SK-N-SH (cell line): ENCODE results near the gene RRM2. TPM values are rescaled to one million over a fixed set of nuclear protein-coding genes. Genes with fewer than 3 reads are reported as not detected.

Experiments used
- CTCF ChIA-PET: fragments of 300-600, 350-600 bp; formaldehyde crosslinking; extraction: SDS; loops from one replicate; lab custom pipeline; 2021; lab: Yijun Ruan, JAX
- POLR2A ChIA-PET: fragments of 350-600 bp; sonication (Branson Sonifier 250); formaldehyde crosslinking; extraction: SDS; loops from one replicate; lab custom pipeline; 2020; ENCODE audit warnings: antibody characterized with exemption, inconsistent platforms; lab: Yijun Ruan, JAX
- DNase-seq: peaks from one replicate; pipeline ENCODE4 v3.0.0; 2012
- H2AFZ ChIP-seq: fragments of 200-600 bp; sonication (generic); 2 replicates; pipeline ENCODE4 v1.8.1; 2016; ENCODE audit warnings: antibody characterized with exemption, mild to moderate bottlenecking, low read depth
- H3F3A ChIP-seq: fragments of 200-600 bp; sonication (generic); replicated peaks from 2 replicates; pipeline ENCODE3; 2016; ENCODE audit warnings: antibody characterized with exemption, mild to moderate bottlenecking; ENCODE audit not compliant: insufficient read depth
- H3K27ac ChIP-seq, 2 experiments: fragments of 200-500 bp in 1 of 2; fragments of 200-600 bp in 1 of 2; sonication (Bioruptor generic) in 1 of 2; sonication (generic), shearing (Covaris generic) in 1 of 2; 2 replicates each; pipeline versions ENCODE4 v1.5.1 to v1.6.1; 2014 to 2016; ENCODE audit warnings: low read depth in 2 of 2, inconsistent platforms in 1 of 2, low read length in 1 of 2, mild to moderate bottlenecking in 1 of 2, mixed read lengths in 1 of 2
- H3K27me3 ChIP-seq: fragments of 200-600 bp; sonication (generic), shearing (Covaris generic); 2 replicates; pipeline ENCODE4 v1.6.1; 2016; ENCODE audit warnings: mixed run types; ENCODE audit not compliant: insufficient read depth
- H3K36me3 ChIP-seq, 2 experiments: fragments of 200-500 bp in 1 of 2; fragments of 200-600 bp in 1 of 2; sonication (Bioruptor generic) in 1 of 2; sonication (generic) in 1 of 2; replicated peaks in 1 of 2; 2 replicates each; pipeline versions ENCODE3 to v1.5.1; 2014 to 2016; ENCODE audit warnings: low read length in 1 of 2, mild to moderate bottlenecking in 1 of 2; ENCODE audit not compliant: insufficient read depth in 2 of 2, control insufficient read depth in 1 of 2
- H3K4me1 ChIP-seq, 2 experiments: fragments of 200-500 bp in 1 of 2; fragments of 200-600 bp in 1 of 2; sonication (Bioruptor generic) in 1 of 2; sonication (generic), shearing (Covaris generic) in 1 of 2; 2 replicates each; pipeline versions ENCODE4 v1.5.1 to v1.6.1; 2014 to 2016; ENCODE audit warnings: low read depth in 1 of 2, low read length in 1 of 2, mixed run types in 1 of 2; ENCODE audit not compliant: insufficient read depth in 2 of 2, control insufficient read depth in 1 of 2
- H3K4me2 ChIP-seq: fragments of 200-600 bp; sonication (generic), shearing (Covaris generic); 2 replicates; pipeline ENCODE4 v1.6.1; 2017; ENCODE audit warnings: mixed run types
- H3K4me3 ChIP-seq, 2 experiments: fragments of 200-500 bp in 1 of 2; fragments of 200-600 bp in 1 of 2; sonication (Bioruptor generic) in 1 of 2; sonication (generic), shearing (Covaris generic) in 1 of 2; 2 replicates each; pipeline versions ENCODE4 v1.5.1 to v1.8.1; 2014 to 2016; ENCODE audit warnings: low read depth in 2 of 2, inconsistent platforms in 1 of 2, low read length in 1 of 2, mild to moderate bottlenecking in 1 of 2, mixed read lengths in 1 of 2, moderate library complexity in 1 of 2
- H3K79me2 ChIP-seq: fragments of 200-600 bp; sonication (generic); 2 replicates; pipeline ENCODE4 v1.8.1; 2017; ENCODE audit warnings: mild to moderate bottlenecking; ENCODE audit not compliant: insufficient read depth
- H3K9ac ChIP-seq: fragments of 200-600 bp; sonication (generic); 2 replicates; pipeline ENCODE4 v1.6.1; 2017; ENCODE audit warnings: mixed run types
- H3K9me2 ChIP-seq: fragments of 200-600 bp; sonication (generic); 2 replicates; pipeline ENCODE4 v1.6.1; 2017; ENCODE audit warnings: mixed run types
- H3K9me3 ChIP-seq: fragments of 200-600 bp; sonication (generic); 2 replicates; pipeline ENCODE4 v1.6.1; 2017; ENCODE audit warnings: mixed run types, mild to moderate bottlenecking, moderate library complexity
- H4K20me1 ChIP-seq: fragments of 200-600 bp; sonication (generic); 2 replicates; pipeline ENCODE4 v1.6.1; 2017; ENCODE audit warnings: mild to moderate bottlenecking, mixed run types; ENCODE audit not compliant: insufficient read depth
- CHD2 ChIP-seq: fragments of 150-350 bp; IDR thresholded peaks from 2 replicates; pipeline ENCODE4 v1.6.1; 2018; ENCODE audit warnings: low read length; ENCODE audit not compliant: partially characterized antibody
- ELF1 ChIP-seq: IDR thresholded peaks from 2 replicates; pipeline ENCODE4 v1.4.0; 2012
- EZH2phosphoT487 ChIP-seq: fragments of 200-600 bp; sonication (generic); IDR thresholded peaks from 2 replicates; pipeline ENCODE4 v1.6.1; 2017; ENCODE audit warnings: low read depth, mixed run types, mild to moderate bottlenecking, antibody characterized with exemption, moderate library complexity, borderline replicate concordance
- FOXM1 ChIP-seq: IDR thresholded peaks from 2 replicates; pipeline ENCODE4 v1.4.0; 2012; ENCODE audit warnings: low read depth, mild to moderate bottlenecking
- GATA2 ChIP-seq: sonication (generic); formaldehyde crosslinking; IDR thresholded peaks from 2 replicates; pipeline ENCODE4 v1.5.0; 2020; ENCODE audit warnings: mild to moderate bottlenecking, missing genetic modification reagents
- JUND ChIP-seq: IDR thresholded peaks from 2 replicates; pipeline ENCODE4 v1.4.0; 2012
- RAD21 ChIP-seq: IDR thresholded peaks from 2 replicates; pipeline ENCODE4 v1.6.1; 2012; ENCODE audit warnings: mild to moderate bottlenecking, low read length
- RXRA ChIP-seq: IDR thresholded peaks from 2 replicates; pipeline ENCODE4 v1.4.0; 2012; ENCODE audit warnings: low read depth, mild to moderate bottlenecking, borderline replicate concordance
- SMC3 ChIP-seq: IDR thresholded peaks from 2 replicates; pipeline ENCODE4 v1.6.1; 2012; ENCODE audit warnings: low read depth, low read length, improper control_type of control experiment
- TEAD4 ChIP-seq: IDR thresholded peaks from 2 replicates; pipeline ENCODE4 v1.4.0; 2012; ENCODE audit warnings: mild to moderate bottlenecking, borderline replicate concordance; ENCODE audit not compliant: insufficient read depth
- YY1 ChIP-seq: IDR thresholded peaks from 2 replicates; pipeline ENCODE4 v1.4.0; 2012; ENCODE audit warnings: low read depth, mild to moderate bottlenecking
- ZBTB33 ChIP-seq: IDR thresholded peaks from 2 replicates; pipeline ENCODE4 v1.4.0; 2012; ENCODE audit warnings: low read depth, borderline replicate concordance
- WGBS: methylation state at CpG from one replicate; pipeline ENCODE4 v1.1.6; 2017; ENCODE audit warnings: low lambda C conversion rate; 5-methylcytosine and 5-hydroxymethylcytosine counted together
- polyA plus RNA-seq, 3 experiments: library from polyadenylated mRNA; depleted of rRNA; stranded (reverse); fragments of >200 nt; gene quantifications; 2 replicates each; pipeline ENCODE4 v1.2.3, GENCODE V29; 2012
- TF ChIP-seq, protein P1 (sequence below): fragments of 200-600 bp; sonication (generic); IDR thresholded peaks from 2 replicates; pipeline ENCODE4 v1.6.1; 2017; ENCODE audit warnings: antibody characterized with exemption, mild to moderate bottlenecking, moderate library complexity
- TF ChIP-seq, protein P2 (sequence below): IDR thresholded peaks from 2 replicates; pipeline ENCODE4 v1.6.1; 2012; ENCODE audit warnings: mild to moderate bottlenecking, low read depth, low read length, moderate library complexity
- TF ChIP-seq, protein P3 (sequence below): IDR thresholded peaks from 2 replicates; pipeline ENCODE4 v1.4.0; 2012; ENCODE audit warnings: low read depth

RRM2 gene
- polyA plus RNA-seq, 1 of the 3 experiments (the other 2 are of a cell fraction): 38.9 TPM

- Histone ChIP-seq H3K4me1 (peaks cover 0 to 2% of the 10 kb centered on the region in 2 experiments; a peak in 1 of 4 replicates), H3K9me2 (no peaks in the 10 kb centered on the region), H3K79me2 (no peaks in the 10 kb centered on the region), H3K9me3 (no peaks in the 10 kb centered on the region), H4K20me1 (no peaks in the 10 kb centered on the region; the same call in 1 of the 2 replicates), H3F3A (peaks cover 10% of the 10 kb centered on the region), H2AFZ (no peak overlapping the region), H3K27ac (no peak overlapping the region), H3K36me3 (no peaks in the 10 kb centered on the region), H3K4me3 (no peak overlapping the region), H3K27me3 (no peaks in the 10 kb centered on the region), H3K4me2 (no peak overlapping the region), H3K9ac (no peak overlapping the region)
- WGBS: 87% methylated on average over 30 of the region's 32 CpGs
- CTCF ChIA-PET: interaction anchor here (0.6 to 24.5 kb wide), 37 partner anchors 13 to 539 kb away, joined by 3 to 403 read pairs (median 4); partner anchors contain the start of genes HPCAL1 and RRM2
- TF ChIP-seq RAD21 (peak; percentile 74), SMC3 (peak; percentile 71)
- TF ChIP-seq, protein P1, sequence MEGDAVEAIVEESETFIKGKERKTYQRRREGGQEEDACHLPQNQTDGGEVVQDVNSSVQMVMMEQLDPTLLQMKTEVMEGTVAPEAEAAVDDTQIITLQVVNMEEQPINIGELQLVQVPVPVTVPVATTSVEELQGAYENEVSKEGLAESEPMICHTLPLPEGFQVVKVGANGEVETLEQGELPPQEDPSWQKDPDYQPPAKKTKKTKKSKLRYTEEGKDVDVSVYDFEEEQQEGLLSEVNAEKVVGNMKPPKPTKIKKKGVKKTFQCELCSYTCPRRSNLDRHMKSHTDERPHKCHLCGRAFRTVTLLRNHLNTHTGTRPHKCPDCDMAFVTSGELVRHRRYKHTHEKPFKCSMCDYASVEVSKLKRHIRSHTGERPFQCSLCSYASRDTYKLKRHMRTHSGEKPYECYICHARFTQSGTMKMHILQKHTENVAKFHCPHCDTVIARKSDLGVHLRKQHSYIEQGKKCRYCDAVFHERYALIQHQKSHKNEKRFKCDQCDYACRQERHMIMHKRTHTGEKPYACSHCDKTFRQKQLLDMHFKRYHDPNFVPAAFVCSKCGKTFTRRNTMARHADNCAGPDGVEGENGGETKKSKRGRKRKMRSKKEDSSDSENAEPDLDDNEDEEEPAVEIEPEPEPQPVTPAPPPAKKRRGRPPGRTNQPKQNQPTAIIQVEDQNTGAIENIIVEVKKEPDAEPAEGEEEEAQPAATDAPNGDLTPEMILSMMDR: peak; percentile 65
- TF ChIP-seq, protein P2, sequence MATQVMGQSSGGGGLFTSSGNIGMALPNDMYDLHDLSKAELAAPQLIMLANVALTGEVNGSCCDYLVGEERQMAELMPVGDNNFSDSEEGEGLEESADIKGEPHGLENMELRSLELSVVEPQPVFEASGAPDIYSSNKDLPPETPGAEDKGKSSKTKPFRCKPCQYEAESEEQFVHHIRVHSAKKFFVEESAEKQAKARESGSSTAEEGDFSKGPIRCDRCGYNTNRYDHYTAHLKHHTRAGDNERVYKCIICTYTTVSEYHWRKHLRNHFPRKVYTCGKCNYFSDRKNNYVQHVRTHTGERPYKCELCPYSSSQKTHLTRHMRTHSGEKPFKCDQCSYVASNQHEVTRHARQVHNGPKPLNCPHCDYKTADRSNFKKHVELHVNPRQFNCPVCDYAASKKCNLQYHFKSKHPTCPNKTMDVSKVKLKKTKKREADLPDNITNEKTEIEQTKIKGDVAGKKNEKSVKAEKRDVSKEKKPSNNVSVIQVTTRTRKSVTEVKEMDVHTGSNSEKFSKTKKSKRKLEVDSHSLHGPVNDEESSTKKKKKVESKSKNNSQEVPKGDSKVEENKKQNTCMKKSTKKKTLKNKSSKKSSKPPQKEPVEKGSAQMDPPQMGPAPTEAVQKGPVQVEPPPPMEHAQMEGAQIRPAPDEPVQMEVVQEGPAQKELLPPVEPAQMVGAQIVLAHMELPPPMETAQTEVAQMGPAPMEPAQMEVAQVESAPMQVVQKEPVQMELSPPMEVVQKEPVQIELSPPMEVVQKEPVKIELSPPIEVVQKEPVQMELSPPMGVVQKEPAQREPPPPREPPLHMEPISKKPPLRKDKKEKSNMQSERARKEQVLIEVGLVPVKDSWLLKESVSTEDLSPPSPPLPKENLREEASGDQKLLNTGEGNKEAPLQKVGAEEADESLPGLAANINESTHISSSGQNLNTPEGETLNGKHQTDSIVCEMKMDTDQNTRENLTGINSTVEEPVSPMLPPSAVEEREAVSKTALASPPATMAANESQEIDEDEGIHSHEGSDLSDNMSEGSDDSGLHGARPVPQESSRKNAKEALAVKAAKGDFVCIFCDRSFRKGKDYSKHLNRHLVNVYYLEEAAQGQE: no peak
- TF ChIP-seq, protein P3, sequence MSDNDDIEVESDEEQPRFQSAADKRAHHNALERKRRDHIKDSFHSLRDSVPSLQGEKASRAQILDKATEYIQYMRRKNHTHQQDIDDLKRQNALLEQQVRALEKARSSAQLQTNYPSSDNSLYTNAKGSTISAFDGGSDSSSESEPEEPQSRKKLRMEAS: no peak
- POLR2A ChIA-PET: interaction anchor here (0.5 to 3.0 kb wide), 5 partner anchors 24 to 293 kb away, joined by 3 to 13 read pairs (median 4); no protein-coding TSS in a partner anchor
- peak; percentile 88 for DNase-seq
Measured at GRCh38 chr2:10141736-10142639, 19.4 kb downstream of the RRM2 start.

GRCh38 chr2:10142640-10142965 is 20.1 kb downstream of the RRM2 start:
- H3K27ac ChIP-seq: no peak overlapping the region
- TF ChIP-seq EZH2phosphoT487 (no peak), JUND (no peak), FOXM1 (no peak), RXRA (no peak), YY1 (no peak), ELF1 (no peak), TEAD4 (no peak), ZBTB33 (no peak), CHD2 (no peak), RAD21 (no peak), GATA2 (CRISPR knock-in tag) (no peak)
- DNase-seq: no peak
- no peak overlapping the region for H2AFZ ChIP-seq
- H3K36me3 ChIP-seq: no peaks in the 10 kb centered on the region
- no peaks in the 10 kb centered on the region for H3K27me3 ChIP-seq
- H3K4me2 ChIP-seq: no peak overlapping the region
- no peak overlapping the region for H3K9ac ChIP-seq
- H3K9me2 ChIP-seq: no peaks in the 10 kb centered on the region
- peaks cover 0 to 2% of the 10 kb centered on the region in 2 experiments; a peak in 1 of 4 replicates for H3K4me1 ChIP-seq
- H4K20me1 ChIP-seq: no peaks in the 10 kb centered on the region; the same call in 1 of the 2 replicates
- WGBS: 94% methylated on average over 11 of the region's 11 CpGs
- H3F3A ChIP-seq: peaks cover 10% of the 10 kb centered on the region
- no peak overlapping the region for H3K4me3 ChIP-seq
- ChIA-PET POLR2A (interaction anchor here (1.0 to 1.5 kb wide), 2 partner anchors 23 to 267 kb away, joined by 4 read pairs; no protein-coding TSS in a partner anchor), CTCF (interaction anchor here (0.9 to 24.5 kb wide), 26 partner anchors 14 to 312 kb away, joined by 3 to 403 read pairs (median 8); partner anchors contain the start of genes HPCAL1 and RRM2)
- no peaks in the 10 kb centered on the region for H3K9me3 ChIP-seq
- no peaks in the 10 kb centered on the region for H3K79me2 ChIP-seq
